Measurements from ENCODE around the gene CHIC1.
"Not testable (repeated sequence)": the region's sequence is repeated elsewhere in the genome, so short reads cannot be mapped to it uniquely, and the experiment has no call there.

DNA sequence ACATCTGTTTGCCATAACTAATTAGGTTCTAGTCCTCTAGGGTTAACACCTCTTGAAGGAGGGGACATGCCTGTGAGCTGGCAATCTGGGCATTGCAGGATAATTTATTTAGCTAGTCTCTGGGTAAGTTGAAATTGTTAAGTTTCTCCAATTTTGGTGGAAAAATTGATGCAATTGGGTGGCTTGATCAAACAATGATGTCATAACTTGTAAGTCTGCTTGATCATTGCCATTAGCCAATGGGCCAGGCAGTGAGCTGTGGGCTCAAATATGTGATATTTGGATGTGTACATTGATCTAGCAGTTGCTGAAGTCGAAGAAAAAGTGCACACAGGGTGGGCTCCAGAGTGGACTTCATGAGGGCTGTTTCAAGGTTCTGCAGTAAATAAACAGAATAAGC, 98.3 kb downstream of the CHIC1 start:
- TF ChIP-seq, protein P1, sequence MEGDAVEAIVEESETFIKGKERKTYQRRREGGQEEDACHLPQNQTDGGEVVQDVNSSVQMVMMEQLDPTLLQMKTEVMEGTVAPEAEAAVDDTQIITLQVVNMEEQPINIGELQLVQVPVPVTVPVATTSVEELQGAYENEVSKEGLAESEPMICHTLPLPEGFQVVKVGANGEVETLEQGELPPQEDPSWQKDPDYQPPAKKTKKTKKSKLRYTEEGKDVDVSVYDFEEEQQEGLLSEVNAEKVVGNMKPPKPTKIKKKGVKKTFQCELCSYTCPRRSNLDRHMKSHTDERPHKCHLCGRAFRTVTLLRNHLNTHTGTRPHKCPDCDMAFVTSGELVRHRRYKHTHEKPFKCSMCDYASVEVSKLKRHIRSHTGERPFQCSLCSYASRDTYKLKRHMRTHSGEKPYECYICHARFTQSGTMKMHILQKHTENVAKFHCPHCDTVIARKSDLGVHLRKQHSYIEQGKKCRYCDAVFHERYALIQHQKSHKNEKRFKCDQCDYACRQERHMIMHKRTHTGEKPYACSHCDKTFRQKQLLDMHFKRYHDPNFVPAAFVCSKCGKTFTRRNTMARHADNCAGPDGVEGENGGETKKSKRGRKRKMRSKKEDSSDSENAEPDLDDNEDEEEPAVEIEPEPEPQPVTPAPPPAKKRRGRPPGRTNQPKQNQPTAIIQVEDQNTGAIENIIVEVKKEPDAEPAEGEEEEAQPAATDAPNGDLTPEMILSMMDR (IDR thresholded peaks at IDR 0.05): not testable (repeated sequence)
- TF ChIP-seq TCF7L2 (IDR thresholded peaks at IDR 0.05; ENCODE audit: low read depth, low read length); POLR2AphosphoS5 (IDR thresholded peaks at IDR 0.05; ENCODE audit: low read depth, low read length); SIN3A (IDR thresholded peaks at IDR 0.05; ENCODE audit: borderline replicate concordance, insufficient read depth, low read depth, low read length); REST (IDR thresholded peaks at IDR 0.05; ENCODE audit: insufficient read depth in 1 of 2, low read depth in 2 of 2, low read length in 1 of 2): not testable (repeated sequence)

Data from Panc1 (cell line).